HG03060 (cell line): ENCODE measurements around the gene UGT8.
"Not testable (repeated sequence)": the region's sequence is repeated elsewhere in the genome, so short reads cannot be mapped to it uniquely, and the experiment has no call there.

Experiments used
- ATAC-seq: cut with Tn5 transposase; IDR thresholded peaks from one replicate; pipeline ENCODE4 v1.9.1; 2021; ENCODE audit warnings: low read depth, moderate number of reproducible peaks; ENCODE audit not compliant: unreplicated experiment

Gene UGT8

GRCh38 chr4:114601304-114602052 lies 2.9 kb downstream of the UGT8 start:
- peak; percentile 22 for ATAC-seq

GRCh38 chr4:114603497-114603896 lies 4.9 kb downstream of the UGT8 start:
- ATAC-seq, result peak; percentile 96

- no peak for ATAC-seq
Observed at GRCh38 chr4:114606245-114606644, 7.6 kb downstream of the UGT8 start.

DNA sequence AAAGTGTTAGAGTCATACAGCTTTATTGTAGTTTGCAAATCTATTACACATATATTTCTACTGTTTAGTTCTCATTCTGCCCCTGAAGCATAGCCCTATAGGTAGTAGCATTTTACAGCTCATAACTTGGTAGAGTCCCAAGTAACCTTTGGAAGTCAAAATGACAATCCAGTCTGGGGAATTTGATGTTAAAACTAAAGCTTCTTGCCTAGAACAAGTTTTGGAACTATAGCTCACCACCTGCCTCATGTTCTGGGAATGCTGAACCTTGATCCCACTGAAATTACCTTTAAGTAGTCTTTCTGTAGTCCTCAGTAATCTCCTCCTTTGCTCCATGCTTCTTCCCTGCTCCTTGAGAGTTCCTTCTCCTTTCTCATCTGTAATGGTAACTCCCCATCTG lies 8.4 kb downstream of the UGT8 start:
- ATAC-seq, result no peak

GRCh38 chr4:114613560-114613959 lies 15.0 kb downstream of the UGT8 start:
- no peak for ATAC-seq

- no peak for ATAC-seq
Observed at GRCh38 chr4:114615435-114615834, 16.8 kb downstream of the UGT8 start.

GRCh38 chr4:114616036-114616435 lies 17.4 kb downstream of the UGT8 start:
- not testable (repeated sequence) for ATAC-seq

- no peak for ATAC-seq
Observed at GRCh38 chr4:114626196-114626595, 27.6 kb downstream of the UGT8 start.

DNA sequence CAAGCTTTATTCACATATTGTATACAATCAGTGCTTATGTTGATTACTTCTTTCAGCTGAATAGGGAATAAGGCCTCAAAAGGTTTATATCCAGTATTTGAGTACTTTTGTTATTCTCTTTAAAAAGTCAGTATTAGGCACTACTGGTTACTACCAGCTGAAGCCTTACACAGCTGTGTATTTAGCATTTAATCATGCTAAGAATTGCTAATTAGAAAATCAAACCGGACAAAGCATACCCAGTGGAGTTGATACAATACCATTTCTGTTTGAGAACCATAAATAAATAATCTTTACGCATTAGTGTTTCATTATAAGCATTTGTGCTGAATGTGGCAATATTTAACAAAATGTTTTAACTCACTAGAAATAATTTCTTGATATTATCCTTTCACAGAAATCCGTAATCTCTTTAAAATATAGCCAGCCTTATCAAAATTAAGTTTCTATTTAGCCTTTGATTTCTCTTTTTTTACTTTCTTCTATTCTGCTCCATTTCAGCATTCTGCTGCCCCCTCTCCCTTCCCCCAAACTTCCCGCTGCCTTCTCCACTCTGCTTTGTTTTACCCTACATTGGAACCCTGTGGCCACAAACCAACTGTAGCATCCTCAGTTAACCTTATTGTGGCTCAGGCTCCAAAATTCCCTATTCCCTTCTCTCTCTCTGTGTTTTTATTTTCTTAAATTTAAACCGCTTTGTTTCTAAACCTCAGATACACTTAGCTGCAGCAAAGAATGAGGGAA lies 37.8 kb downstream of the UGT8 start:
- no peak for ATAC-seq

DNA sequence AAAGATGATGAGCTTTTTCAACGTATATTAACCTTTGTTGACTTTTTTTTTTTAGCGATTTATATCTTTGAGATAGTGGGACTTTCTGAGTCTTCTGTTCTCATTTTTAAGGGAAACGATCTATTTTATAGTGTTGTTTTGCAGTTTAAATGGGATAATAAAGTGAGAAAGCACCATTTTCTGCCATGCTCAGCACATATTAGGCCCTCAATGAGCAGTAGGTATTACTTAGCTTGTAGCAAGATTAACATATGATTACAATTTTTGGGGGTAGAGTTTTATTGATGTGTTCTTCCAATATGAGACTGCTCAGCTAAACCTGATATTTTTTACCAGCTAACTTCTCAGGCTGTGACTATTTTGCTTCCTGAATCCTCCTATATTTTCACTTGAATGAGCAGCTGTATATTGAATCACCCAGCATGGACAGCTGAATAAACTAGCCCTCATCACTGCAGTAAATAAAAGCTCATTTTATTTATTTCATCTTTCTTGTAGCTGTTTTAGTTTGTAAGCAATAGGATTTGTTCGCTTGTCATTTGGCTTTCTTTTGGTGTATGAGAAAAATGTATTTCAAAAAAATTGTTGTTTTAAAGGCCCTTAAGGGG lies 43.7 kb downstream of the UGT8 start:
- no peak for ATAC-seq

DNA sequence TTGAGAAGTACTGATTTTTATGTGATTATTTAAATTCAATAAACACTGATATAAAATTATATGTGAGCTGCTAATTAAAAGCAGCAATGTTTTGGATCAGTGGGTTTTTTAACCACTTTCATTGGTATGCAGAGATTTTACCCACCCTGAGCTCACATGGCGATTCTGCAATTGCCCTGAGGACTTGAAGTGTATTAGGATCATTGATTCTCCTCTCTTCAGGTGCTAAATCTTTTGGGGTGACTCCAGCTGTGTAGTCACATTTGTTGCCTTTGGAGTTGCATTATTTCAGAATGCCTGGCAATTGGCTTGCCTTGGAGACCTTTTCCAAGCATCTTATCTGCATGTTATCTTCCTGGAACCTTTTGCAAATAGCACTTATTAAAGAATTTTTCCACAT lies 51.3 kb downstream of the UGT8 start:
- no peak for ATAC-seq

GRCh38 chr4:114653675-114654074 lies 55.1 kb downstream of the UGT8 start:
- ATAC-seq, result no peak

- no peak for ATAC-seq
Observed at GRCh38 chr4:114654592-114654991, 56.0 kb downstream of the UGT8 start.

DNA sequence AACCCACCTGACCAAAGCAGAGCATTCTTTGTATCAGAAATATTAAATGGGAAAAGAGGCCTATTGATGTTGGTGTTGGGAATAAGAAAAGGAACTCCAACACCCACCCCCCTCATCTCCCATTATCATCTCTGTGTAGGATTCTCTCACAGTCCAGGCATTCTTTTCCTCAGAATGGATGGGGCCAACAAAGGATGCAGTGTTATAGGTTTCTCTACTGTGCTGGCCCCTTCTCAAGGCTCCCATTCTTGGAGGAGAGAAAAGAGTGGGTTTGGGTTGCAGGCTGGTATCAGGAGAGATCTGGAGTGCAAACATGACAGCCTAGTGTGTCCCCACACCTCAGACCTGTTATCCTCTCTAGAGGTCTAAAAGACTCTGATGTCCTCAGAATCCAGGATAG lies 59.6 kb downstream of the UGT8 start:
- ATAC-seq, result no peak

GRCh38 chr4:114658776-114659175 lies 60.2 kb downstream of the UGT8 start:
- no peak for ATAC-seq

DNA sequence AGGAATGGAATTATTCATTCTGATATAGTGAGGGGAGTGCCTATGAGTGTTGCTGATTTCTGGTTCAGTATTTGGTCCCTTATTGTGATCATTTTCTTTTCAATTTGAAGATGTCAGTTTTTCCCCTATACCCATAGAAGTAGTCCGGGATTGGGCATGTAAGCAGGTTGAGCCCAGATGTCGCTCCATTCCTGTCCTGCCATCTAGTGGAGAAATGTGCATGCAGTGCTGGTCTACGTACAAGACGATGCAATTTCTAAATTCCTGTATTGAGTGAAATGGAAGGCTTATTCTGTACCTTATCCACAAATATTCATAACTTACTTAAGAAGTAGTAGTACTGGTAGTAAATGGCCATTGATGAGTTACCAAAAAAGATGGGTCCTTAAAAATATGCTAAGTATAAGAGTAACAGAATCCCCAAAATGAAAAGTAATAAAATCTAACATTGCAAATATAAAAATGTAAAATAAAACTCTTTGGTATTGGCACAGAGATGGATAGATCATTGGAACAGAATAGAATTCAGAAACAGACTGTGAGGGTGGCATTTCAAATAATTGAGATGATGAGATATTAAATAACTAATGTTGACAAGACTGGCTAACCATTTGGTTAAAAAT lies 60.9 kb downstream of the UGT8 start:
- ATAC-seq, result peak; percentile 86

GRCh38 chr4:114663083-114663482 lies 64.5 kb downstream of the UGT8 start:
- no peak for ATAC-seq

GRCh38 chr4:114668577-114668976 lies 70.0 kb downstream of the UGT8 start:
- ATAC-seq, result no peak

GRCh38 chr4:114670733-114671132 lies 72.1 kb downstream of the UGT8 start:
- ATAC-seq, result not testable (repeated sequence)

GRCh38 chr4:114673306-114673705 lies 74.7 kb downstream of the UGT8 start:
- ATAC-seq, result no peak

DNA sequence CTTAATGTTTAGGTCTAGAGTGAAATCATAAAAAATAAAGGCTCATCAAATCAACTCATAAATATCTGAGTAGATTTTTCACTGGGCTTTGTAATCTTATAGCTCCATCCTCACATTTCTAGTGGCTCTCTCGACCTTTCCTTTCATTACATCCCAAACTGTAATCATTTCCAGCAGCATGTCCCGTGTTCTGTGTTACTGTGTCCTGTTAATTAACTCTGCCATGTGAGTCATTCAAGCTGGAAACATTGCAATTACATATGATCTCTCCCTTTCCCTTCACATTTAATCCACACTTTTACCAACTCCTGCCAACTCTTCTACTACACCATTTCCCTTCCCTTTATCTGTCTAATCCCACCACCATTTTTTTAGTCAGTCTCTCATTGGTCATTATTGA lies 75.5 kb downstream of the UGT8 start:
- no peak for ATAC-seq
